GM08714 (cell line): ENCODE measurements around the gene RPN1.

ENCODE experiments used
- H3K4me3 ChIP-seq: fragments of 200-500 bp; sonication (Bioruptor generic); 2 replicates; pipeline ENCODE4 v1.5.1; 2014; ENCODE audit warnings: mild to moderate bottlenecking, low read length, inconsistent platforms
- ZNF274 ChIP-seq: IDR thresholded peaks from 2 replicates; pipeline ENCODE4 v1.6.1; 2012; ENCODE audit warnings: mild to moderate bottlenecking, low read depth, low read length

RPN1 gene

GRCh38 chr3:128585974-128586373, 64.6 kb downstream of the RPN1 start:
- no peak overlapping the region for H3K4me3 ChIP-seq
- no peak for TF ChIP-seq ZNF274

DNA sequence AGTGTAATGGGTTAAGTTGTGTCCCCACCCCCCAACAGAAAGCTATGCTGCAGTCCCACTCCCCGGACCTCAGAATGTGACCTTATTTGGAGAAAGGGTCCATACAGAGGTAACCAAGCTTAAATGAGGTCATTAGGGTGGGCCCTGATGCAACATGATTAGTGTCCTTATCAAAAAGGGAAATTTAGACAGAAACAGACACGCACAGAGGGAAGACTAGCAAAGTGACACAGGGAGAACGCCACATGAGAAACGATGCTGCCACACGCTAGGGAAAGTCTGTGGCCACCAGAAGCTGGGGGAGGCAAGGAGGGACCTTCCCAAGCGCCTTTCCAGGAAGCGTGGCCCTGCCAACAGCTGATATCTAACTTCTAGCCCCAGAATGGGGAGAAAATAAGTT, 65.4 kb downstream of the RPN1 start:
- no peak for TF ChIP-seq ZNF274
- H3K4me3 ChIP-seq = no peak overlapping the region

DNA sequence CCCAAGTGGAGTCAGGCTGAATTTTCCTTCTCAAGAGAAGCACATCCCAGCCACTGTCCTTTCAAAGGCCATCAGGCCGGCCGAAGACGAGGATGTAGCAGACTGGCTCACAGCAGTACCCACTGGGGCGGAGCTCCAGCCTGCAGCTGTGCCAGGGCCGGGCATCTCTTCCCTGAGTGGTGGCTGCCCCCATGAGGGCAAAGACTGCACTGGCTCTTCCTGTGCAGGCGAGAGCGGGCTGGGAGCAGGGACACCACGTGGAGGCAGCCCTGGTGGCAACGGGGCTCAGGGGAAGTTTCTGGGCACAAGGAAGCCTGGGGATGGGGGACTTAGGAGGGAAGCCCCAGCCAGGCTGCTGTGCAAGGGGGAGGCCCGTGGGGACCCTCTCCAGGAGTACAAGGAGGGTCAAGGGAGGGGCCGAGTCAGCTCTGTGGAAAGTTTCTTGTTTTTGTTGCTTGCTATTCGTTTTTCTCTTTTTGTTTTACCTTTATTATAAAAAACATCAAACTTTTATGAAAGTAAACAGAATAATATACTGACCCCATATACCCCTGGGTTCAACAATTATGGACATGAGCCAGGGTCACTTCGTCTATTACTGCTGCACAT, 66.1 kb downstream of the RPN1 start:
- TF ChIP-seq ZNF274 = no peak
- no peak overlapping the region for H3K4me3 ChIP-seq

DNA sequence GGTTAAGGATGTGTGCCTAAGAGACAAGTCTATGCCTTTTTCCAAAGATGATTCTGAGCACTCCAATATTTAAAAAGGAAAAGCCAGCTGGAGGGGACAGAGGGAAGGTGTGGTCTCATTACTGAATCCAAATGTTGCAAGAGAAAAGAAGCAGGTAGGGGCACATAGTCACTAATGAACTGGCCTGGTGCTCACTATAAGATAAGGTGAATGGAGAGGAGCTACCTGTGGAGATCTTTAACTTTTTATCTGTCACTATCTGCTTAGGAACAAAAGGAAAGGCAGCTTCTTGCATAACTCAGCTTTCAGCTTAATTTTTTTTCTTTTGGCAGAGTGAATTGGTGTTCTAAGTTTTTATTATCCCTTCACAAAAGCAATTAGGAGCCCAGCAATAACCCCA, 69.1 kb downstream of the RPN1 start:
- no peak for TF ChIP-seq ZNF274

DNA sequence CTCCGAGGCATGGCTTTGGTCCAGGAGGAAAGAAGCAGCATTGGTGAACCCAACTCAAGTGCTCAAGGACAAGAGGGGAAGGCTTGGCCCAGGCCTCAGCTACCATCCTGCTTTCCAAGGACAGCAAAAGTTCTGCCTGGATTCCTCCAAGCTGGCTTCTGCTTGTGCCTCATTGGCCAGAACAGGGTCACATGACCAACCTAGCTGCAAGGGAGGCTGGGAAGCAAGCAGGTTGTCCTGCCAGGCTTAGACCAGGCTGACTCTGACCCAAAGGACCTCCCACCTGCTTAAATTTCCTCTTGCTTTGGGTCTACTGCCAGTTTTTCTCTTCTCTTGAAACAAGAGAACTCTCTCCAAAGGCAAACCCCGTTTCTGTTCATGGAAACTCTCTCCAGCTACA, 70.7 kb downstream of the RPN1 start:
- no peak overlapping the region for H3K4me3 ChIP-seq
- TF ChIP-seq ZNF274 = no peak

More for the DNA sequence above, 69.1 kb downstream of the RPN1 start:
- no peak overlapping the region for H3K4me3 ChIP-seq

DNA sequence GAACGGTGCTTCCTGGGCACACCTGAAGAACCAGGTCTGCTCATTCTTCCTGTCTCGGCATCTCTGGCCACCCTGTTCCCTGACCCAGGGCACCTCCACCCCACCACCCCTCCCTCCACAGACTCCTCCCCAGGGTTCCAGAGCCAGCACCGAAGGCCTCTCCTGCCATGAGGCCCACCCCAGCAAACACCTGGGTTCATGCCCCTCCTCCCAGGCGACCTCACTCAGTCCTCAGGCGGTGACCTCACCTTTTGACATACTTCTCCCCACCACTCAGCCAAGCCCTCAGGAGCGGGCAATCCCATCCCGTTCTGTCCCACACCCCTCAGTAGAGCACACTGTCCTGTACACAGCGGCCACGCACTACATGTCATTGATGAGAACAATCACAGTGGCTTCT, 72.3 kb downstream of the RPN1 start:
- no peak for TF ChIP-seq ZNF274
- H3K4me3 ChIP-seq = no peak overlapping the region

DNA sequence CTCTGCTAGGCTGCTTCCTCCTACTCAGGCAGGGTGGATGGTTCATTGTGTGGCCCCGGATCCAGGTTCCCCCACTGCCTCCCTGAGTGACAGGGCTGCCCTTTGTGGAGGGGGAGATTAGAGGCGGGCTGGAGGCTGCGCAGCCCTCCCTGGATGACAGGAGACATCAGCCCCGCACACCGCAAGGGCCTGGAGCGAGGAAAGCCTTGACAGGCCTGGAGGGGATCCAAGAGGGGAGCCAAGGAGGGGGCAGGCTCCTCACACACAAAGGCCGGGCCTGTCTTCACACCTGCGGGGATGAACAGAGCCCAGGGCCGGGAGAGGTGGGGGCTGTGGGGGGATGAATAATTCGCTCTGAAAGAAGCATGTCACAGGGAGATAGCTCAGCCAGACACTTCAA, 72.9 kb downstream of the RPN1 start:
- TF ChIP-seq ZNF274 = no peak

GRCh38 chr3:128576290-128576689, 74.3 kb downstream of the RPN1 start:
- H3K4me3 ChIP-seq = no peak overlapping the region
- no peak for TF ChIP-seq ZNF274

More for the DNA sequence above, 72.9 kb downstream of the RPN1 start:
- no peak overlapping the region for H3K4me3 ChIP-seq

- TF ChIP-seq ZNF274 = no peak
These were observed 74.8 kb downstream of the RPN1 start for GRCh38 chr3:128575777-128576176.

GRCh38 chr3:128573707-128574162, 76.9 kb downstream of the RPN1 start:
- no peak overlapping the region for H3K4me3 ChIP-seq
- TF ChIP-seq ZNF274 = no peak

More at GRCh38 chr3:128575777-128576176, 74.8 kb downstream of the RPN1 start:
- no peak overlapping the region for H3K4me3 ChIP-seq

DNA sequence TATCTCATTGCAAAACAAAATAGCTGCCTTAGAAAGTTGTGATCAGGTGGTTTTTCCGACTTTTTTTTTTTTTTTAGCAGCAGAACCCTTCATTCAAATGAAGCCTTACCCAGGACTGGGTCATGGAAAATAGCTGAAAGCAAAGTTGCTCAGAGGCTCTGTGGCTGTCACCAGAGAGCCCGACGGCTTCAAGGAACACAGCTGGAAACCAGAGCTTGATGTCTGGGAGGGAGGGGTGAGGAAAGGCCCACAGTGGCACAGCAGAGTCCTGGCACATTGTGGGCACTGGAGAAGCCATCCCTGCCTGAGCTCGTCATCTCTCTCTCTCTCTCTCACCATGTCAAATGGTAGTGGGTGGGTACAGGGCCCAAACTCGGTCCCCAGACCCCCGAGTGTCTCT, 77.5 kb downstream of the RPN1 start:
- H3K4me3 ChIP-seq = no peak overlapping the region
- TF ChIP-seq ZNF274 = no peak

DNA sequence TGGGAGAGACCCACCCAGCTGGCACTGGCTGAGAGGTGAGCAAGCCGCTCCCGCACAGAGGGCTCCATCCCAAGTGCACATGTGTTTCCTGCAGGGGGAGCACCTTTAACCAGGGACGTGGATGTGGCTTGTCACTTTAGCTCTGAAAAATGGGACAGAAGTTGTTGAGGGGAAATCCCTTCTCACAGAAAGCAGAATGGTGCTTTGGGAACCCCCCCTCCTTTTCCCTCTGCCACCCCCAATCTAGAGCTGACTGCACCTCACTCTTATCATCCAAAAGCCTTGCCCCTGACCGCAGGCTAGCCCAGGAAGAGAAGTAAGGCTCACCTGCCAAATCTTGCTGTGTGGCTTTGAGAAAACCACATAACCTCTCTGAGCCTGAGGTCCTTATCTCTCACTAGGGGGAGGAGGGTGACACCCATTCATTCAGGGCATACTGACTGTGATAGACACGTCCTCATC, 77.9 kb downstream of the RPN1 start:
- TF ChIP-seq ZNF274 = no peak
- no peak overlapping the region for H3K4me3 ChIP-seq

GRCh38 chr3:128572013-128572412, 78.6 kb downstream of the RPN1 start:
- TF ChIP-seq ZNF274 = no peak
- no peak overlapping the region for H3K4me3 ChIP-seq
